Dermis microvascular lymphatic vessel endothelial cell (primary cell): Measurements from ENCODE around the gene RXFP4. TPM values are rescaled to one million over a fixed set of nuclear protein-coding genes. Genes with fewer than 3 reads are reported as not detected.
"Not testable (repeated sequence)": the region's sequence is repeated elsewhere in the genome, so short reads cannot be mapped to it uniquely, and the experiment has no call there.

Source experiments
- DNase-seq, 2 donors: peaks; one replicate each; pipeline versions ENCODE4 v3.0.0 to v3.0.0-alpha.2; 2010; ENCODE audit warnings: low read depth in 2 of 2
- total RNA-seq: library from RNA; depleted of rRNA; stranded (reverse); fragments of >200 nt; gene quantifications from 2 replicates; pipeline ENCODE4 v1.2.1, GENCODE V29; 2014

The RXFP4 gene
- total RNA-seq, 1 donor from 2014 or later = not detected

DNA sequence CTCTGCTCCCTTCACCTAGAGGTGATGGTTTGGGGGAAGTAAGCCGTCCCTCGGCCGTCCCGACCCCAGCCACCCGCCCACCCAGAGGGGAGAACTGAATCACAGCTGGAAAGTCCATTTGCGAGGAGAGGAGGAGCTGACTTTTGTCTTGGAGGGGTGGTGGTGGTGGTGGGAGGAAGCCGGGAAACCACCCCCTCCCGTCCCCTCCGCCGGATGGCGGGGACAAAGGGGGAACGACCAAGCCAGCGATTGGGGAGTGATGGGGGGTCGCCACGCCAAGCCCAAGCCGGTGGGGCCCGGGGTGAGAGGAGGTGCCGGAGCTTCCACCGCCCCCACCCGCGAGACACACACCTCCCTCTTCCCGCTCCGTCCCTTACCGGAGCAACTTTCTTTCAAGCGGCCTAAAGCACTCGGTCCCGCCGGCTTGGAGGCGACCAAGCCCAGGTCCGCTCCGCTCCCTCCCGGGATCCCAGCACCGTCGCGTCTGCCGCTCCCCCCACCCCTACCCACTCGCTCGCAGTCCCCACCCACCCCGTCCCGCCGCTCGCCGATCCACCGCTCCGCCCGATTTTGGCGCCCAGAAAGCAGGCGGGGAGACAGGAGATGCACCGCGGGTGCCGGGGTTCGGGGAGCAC, 36.4 kb downstream of the RXFP4 start:
- peak in 1 of 2 donors; percentile 45 for DNase-seq

DNA sequence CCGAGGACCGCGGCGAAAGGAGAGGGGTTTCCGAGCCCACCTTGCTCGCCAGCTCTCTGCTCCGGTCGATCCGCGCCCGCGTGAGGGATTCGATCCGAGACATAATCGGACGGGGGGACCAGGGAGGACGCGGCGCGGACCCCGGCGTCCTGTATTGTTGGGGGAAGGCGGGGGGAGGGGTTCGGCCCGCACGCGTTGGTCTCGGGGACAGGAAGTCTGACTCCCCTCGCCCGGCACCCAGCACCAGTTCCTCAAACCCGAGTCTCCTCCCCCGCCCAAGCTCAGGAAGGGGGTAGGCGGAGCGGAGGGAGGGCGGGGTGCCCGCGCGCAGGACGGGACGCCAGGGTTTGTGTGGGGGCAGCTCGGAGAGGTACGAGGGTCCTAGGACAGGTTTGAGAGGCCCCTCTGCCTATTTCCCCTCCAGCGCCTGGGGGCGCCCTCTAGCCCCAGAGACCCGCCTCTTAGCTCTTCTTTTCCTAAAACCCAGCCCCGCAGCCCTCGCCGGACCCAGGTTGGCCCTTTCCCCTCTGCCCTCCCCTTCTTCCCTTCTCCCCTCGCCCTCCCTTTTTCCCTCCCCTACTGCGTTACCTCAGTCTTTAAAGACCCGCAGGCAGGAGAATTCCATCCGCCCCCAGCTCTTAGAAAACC, 37.0 kb downstream of the RXFP4 start, which contains the start of gene ARHGEF2:
ARHGEF2 (minus strand) TSS at position 223 of the 648 bp plus-strand sequence; CDS start at position 103, 120 bp downstream.
- peak in 1 of 2 donors; percentile 55 for DNase-seq

DNA sequence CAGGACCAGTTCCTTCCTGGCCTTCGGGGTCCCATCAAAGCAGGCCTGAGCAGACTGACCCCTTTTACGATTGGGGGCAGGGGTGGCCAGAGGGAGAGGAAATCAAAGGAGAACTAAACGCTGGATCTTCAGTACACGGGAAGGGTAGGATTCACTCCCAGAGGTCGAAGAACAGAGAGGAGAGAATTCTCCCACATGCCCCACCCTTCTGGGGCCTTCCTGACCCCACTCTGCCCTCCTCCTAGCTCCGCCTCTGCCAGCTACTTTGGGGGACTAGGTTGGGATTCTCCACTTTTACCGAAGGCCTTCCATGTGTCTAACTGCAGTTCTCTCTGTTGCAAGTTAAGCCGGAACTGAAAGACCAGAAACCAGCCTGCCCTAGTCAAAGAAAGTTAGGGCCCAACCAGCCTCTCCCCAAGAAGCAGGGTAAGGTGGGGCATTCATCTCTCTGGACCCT, 37.6 kb downstream of the RXFP4 start:
- no peak for DNase-seq

- no peak for DNase-seq
Measured at GRCh38 chr1:155979597-155980343, 38.3 kb downstream of the RXFP4 start.

GRCh38 chr1:155981266-155982088, 40.0 kb downstream of the RXFP4 start:
- DNase-seq = peak; percentile 58 to 75

- DNase-seq = no peak
Measured at GRCh38 chr1:155982106-155982505, 40.7 kb downstream of the RXFP4 start.

DNA sequence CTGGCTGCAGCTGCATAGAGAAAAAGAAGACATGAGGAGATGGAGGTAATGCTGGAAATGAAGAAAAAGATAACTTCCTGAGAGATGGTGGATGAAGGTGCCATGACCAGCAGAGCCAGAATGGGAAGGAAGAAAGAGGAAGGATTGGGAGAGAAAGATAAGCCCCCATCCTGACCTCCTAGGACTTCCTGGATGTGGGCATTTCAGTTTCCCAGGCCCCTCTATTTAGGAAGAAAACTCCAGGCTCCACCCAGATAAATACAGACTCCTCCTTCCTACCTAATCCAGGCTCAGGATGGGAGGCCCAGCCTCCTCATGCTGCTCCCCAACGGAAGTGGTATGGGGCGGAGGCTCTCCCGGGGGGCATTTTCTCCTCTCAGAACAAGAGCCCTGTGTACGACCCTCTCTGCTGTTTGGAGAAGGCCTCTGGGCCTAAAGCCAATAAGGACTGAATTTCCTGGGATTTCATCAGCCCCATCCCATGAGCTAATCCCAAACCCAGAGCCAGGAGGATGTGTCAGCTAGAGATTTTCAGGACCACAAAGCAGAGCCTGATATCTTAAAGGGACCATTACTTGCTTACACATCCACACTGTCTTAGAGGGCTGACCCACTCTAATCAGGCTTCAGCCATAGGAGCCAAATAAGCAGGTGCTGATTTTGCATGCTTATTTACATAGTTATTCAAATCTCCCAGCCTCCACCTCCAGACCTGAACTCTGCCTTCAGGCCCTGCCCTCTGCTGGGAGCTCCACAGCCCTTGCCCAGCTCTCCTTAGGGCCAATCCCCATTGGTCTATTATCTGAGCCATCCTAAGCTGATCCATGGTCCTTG, 42.0 kb downstream of the RXFP4 start:
- peak in 1 of 2 donors; percentile 46 for DNase-seq

GRCh38 chr1:155984341-155984740, 42.9 kb downstream of the RXFP4 start:
- DNase-seq = no peak

DNA sequence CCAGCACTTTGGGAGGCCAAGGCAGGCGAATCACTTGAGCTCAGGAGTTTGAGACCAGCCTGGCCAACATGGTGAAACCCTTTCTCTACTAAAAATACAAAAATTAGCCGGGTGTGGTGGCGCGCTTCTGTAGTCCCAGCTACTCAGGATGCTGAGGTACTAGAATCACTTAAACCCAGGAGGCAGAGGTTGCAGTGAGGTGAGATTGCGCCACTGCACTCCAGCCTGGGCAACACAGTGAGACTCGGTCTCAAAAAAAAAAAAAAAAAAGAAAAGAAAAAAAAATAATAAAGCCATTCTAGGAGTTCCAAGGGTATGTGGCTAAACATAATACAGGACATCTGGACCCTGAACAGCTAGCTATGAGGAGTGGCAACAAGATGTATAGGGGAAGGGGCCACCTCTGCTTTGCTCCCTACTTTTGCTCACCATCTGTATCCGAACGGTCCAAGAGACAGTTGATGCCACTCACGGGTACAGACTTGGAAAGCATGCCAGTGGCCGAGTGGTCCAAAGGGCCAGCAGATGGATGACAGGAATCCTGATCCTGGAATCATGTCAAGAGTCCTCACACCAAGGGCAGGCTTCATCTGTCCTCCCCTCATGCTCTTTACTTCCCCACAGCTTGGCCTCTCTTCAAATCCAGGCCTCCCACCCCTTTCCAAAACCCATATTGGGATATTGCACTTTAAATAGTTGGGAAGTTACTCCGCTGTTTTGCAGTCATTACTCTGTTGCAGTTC, 43.6 kb downstream of the RXFP4 start:
- not testable (repeated sequence) for DNase-seq

DNA sequence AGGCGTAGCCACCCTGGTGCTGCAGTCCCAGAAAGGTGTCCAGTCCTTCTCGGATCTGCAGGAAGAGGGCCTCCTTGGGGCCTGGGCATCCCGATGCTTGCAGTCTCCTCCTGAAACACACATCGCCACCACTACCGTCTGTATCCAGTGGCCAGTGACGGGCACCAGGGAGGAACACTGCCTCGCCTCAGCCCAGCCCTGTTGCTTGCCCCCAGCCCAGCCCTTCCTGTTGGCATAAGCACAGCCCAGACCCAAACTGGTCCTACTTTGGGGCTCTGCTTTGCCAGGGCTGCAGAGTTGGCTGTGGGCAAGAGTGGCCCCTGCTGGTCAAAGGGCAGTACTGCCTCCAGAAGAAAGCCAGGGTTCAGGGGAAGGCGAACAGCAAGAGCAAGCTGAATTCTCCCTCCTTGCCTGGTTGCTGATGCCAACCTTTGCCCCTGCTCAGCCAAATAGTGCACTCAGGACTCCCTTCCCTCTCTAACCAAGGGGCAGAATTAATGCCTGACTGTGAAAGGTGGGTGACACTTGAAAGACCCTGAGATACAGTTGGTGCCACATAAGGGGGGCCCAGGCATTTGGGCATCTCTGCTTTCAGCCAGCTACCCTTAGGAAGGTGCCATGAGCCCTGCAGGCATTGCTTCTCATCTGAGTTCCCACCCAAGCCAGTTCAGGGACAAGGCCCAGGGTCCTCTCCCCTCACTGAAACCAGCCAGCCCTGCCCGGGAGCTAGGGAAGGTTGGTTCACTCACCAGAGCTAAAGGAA, 48.0 kb downstream of the RXFP4 start:
- peak in 1 of 2 donors; percentile 65 for DNase-seq

- DNase-seq = no peak
Measured at GRCh38 chr1:155990005-155990739, 48.7 kb downstream of the RXFP4 start.

Other genes starting within 250 kb of the RXFP4 start
- 16.3 and 23.6 TPM in 2 replicates for gene GON4L, start 84.4 kb upstream of the RXFP4 start, total RNA-seq
- gene SYT11, start 82.1 kb upstream of the RXFP4 start, total RNA-seq = 14.2 and 20.3 TPM in 2 replicates
- 18.2 and 36.3 TPM in 2 replicates for gene RIT1, start 30.3 kb upstream of the RXFP4 start, total RNA-seq
- 14.6 and 18.6 TPM in 2 replicates for gene KHDC4, start 7.2 kb upstream of the RXFP4 start, total RNA-seq
- gene ARHGEF2, start 36.9 kb downstream of the RXFP4 start, total RNA-seq = 69.4 and 75.9 TPM in 2 replicates
- 323 and 635 TPM in 2 replicates for gene SSR2, start 79.3 kb downstream of the RXFP4 start, total RNA-seq
- gene UBQLN4, start 112.2 kb downstream of the RXFP4 start, total RNA-seq = 13.1 and 14.3 TPM in 2 replicates
- 83.2 and 89.3 TPM in 2 replicates for gene LAMTOR2, start 113.1 kb downstream of the RXFP4 start, total RNA-seq
- gene RAB25, start 119.5 kb downstream of the RXFP4 start, total RNA-seq = not detected in 2 replicates
- 3.6 and 7.0 TPM in 2 replicates for gene MEX3A, start 140.8 kb downstream of the RXFP4 start, total RNA-seq
- gene LMNA, start 173.1 kb downstream of the RXFP4 start, total RNA-seq = 402 and 626 TPM in 2 replicates
- gene SEMA4A, start 211.9 kb downstream of the RXFP4 start, total RNA-seq = 0.39 and 0.51 TPM in 2 replicates